Transverse colon (tissue), 4 donors: ENCODE data around the gene TTBK1. TPM values are rescaled to one million over a fixed set of nuclear protein-coding genes. Genes with fewer than 3 reads are reported as not detected.

ENCODE experiments used
- DNase-seq: peaks from one replicate; pipeline ENCODE4 v3.0.0-alpha.2; 2019
- H3K27ac ChIP-seq, 4 donors: fragments of 200-600 bp; sonication (generic); 2 replicates each; pipeline ENCODE4 v1.5.1; 2016 to 2018; ENCODE audit warnings: inconsistent platforms in 4 of 4
- H3K27me3 ChIP-seq: fragments of 200-600 bp; sonication (generic); 2 replicates; pipeline ENCODE4 v1.5.1; 2017; ENCODE audit warnings: inconsistent platforms
- H3K36me3 ChIP-seq, 4 donors: fragments of 200-600 bp; sonication (generic); 2 replicates each; pipeline ENCODE4 v1.5.1; 2017 to 2019; ENCODE audit warnings: inconsistent platforms in 4 of 4
- H3K4me1 ChIP-seq, 4 donors: fragments of 200-600 bp; sonication (generic); 2 replicates each; pipeline ENCODE4 v1.5.1; 2017 to 2020; ENCODE audit warnings: inconsistent platforms in 4 of 4
- H3K4me3 ChIP-seq, 4 donors: fragments of 200-600 bp; sonication (generic); 1 replicate in 1 of 4; 2 replicates in 3 of 4; pipeline versions ENCODE4 v1.5.1 to v1.6.1; 2017 to 2019; ENCODE audit warnings: inconsistent platforms in 4 of 4
- H3K9me3 ChIP-seq, 2 donors: fragments of 200-600 bp; sonication (generic); 2 replicates each; pipeline ENCODE4 v1.5.1; 2017 to 2019; ENCODE audit warnings: inconsistent platforms in 2 of 2
- CTCF ChIP-seq, 5 experiments: fragments of 200-600 bp in 3 of 5; fragments of 450-650 bp in 2 of 5; sonication (generic) in 3 of 5; IDR thresholded peaks; 1 replicate in 2 of 5; 2 replicates in 3 of 5; pipeline ENCODE4 v1.5.1; 2016 to 2017; ENCODE audit warnings: antibody characterized with exemption in 5 of 5, inconsistent platforms in 3 of 5, mild to moderate bottlenecking in 2 of 5, moderate library complexity in 1 of 5
- EP300 ChIP-seq: sonication (generic); formaldehyde crosslinking; IDR thresholded peaks from one replicate; pipeline ENCODE4 v1.6.1; 2017; ENCODE audit warnings: antibody characterized with exemption, low read depth
- POLR2A ChIP-seq: fragments of 450-650 bp; IDR thresholded peaks from one replicate; pipeline ENCODE4 v1.6.1; 2016; ENCODE audit warnings: antibody characterized with exemption, mild to moderate bottlenecking, moderate library complexity
- POLR2AphosphoS5 ChIP-seq, 3 donors: sonication (generic); formaldehyde crosslinking; IDR thresholded peaks; one replicate each; pipeline ENCODE4 v1.6.1; 2016; ENCODE audit warnings: antibody characterized with exemption in 3 of 3
- WGBS, 2 donors: methylation state at CpG; one replicate each; pipeline ENCODE4 v1.1.5; 2018; ENCODE audit warnings: low coverage in 1 of 2; 5-methylcytosine and 5-hydroxymethylcytosine counted together
- in situ Hi-C, 4 donors: fragments of 200-750 bp; cut with MboI; loops; one replicate each; pipeline versions ENCODE4 v1.15.0 to v1.15.1; 2017; ENCODE audit warnings: low sequenced_read_pairs in 3 of 4, low pct_ligation_motif_present in 1 of 4, low pct_unique_long_range_greater_than_20kb in 1 of 4
- intact Hi-C: fragments of 100-400 bp; cut with DNase I; formaldehyde crosslinking; loops from one replicate; pipeline ENCODE4 v1.15.1; 2023; ENCODE audit warnings: low total_unique reads
- total RNA-seq, 4 donors: library from RNA; depleted of rRNA; stranded (reverse); fragments of >200 nt; gene quantifications; one replicate each; pipeline ENCODE4 v1.1.0, GENCODE V29; 2016

TTBK1 gene
- total RNA-seq, 4 donors from 2014 or later: 0.20 to 1.1 (median 0.36) TPM

DNA sequence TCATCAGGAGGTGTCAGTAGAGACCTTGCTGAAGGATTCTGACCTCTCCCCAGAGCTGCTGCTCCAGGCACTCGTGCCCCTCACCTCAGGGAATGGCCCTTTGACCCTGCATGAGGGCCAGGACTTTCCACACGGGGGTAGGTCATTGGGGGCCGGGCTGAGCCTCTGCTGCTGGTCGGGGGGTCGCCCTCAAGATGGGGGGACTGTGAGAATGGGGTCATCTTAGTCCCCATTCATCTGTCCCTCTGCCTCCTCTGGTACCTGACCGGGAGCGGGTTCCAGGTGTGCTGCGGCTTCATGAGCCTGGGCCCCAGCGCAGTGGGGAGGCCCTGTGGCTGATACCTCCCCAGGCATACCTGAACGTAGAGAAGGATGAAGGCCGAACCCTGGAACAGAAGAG, 29.9 kb upstream of the TTBK1 start:
- Histone ChIP-seq H3K27ac (no peak overlapping the region), H3K9me3 (no peaks in the 10 kb centered on the region), H3K4me3 (no peak overlapping the region), H3K27me3 (no peaks in the 10 kb centered on the region), H3K4me1 (peaks cover 0 to 3% (median 1%) of the 10 kb centered on the region in 4 donors), H3K36me3 (peaks cover 0 to 8% (median 0%) of the 10 kb centered on the region in 4 donors)
- no peak for DNase-seq
- intact Hi-C loops: no loop called here
- TF ChIP-seq CTCF (IDR thresholded peaks at IDR 0.05) (no peak), EP300 (no peak), POLR2A (no peak), POLR2AphosphoS5 (IDR thresholded peaks at IDR 0.05) (no peak)
- in situ Hi-C loops: no loop called here
- 88% methylated on average over 11 of the region's 11 CpGs; no CpG with 5 or more reads in 1 of the 2 donors for WGBS, 2 donors

- no peak for TF ChIP-seq EP300
- no peak for TF ChIP-seq POLR2AphosphoS5 (IDR thresholded peaks at IDR 0.05)
- TF ChIP-seq CTCF (IDR thresholded peaks at IDR 0.05): no peak
- TF ChIP-seq POLR2A: no peak
- Histone ChIP-seq H3K9me3 (no peaks in the 10 kb centered on the region), H3K4me3 (no peak overlapping the region), H3K27me3 (no peaks in the 10 kb centered on the region), H3K27ac (no peak overlapping the region), H3K36me3 (peaks cover 0 to 8% (median 0%) of the 10 kb centered on the region in 4 donors), H3K4me1 (peaks cover 0 to 3% (median 1%) of the 10 kb centered on the region in 4 donors)
- DNase-seq: no peak
- WGBS, 2 donors: 94 to 100% methylated on average over 1 to 7 of the region's 8 CpGs
- in situ Hi-C loops: no loop called here
- intact Hi-C loops: no loop called here
These were observed 28.2 kb upstream of the TTBK1 start for GRCh38 chr6:43215066-43215465.

DNA sequence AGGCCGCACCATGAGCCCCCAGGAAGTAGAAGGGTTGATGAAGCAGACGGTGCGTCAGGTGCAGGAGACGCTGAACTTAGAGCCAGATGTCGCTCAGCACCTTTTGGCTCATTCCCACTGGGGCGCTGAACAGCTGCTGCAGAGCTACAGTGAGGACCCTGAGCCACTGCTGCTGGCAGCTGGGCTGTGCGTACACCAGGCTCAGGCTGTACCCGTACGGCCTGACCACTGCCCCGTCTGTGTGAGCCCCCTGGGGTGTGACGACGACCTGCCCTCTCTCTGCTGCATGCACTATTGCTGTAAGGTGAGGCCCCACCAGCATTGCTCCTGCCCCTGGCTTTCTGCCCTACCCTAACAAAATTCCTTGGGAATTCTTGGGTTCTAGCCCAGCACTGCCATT, 27.1 kb upstream of the TTBK1 start:
- H3K9me3 ChIP-seq: no peaks in the 10 kb centered on the region
- H3K4me3 ChIP-seq: no peak overlapping the region
- intact Hi-C loops (no loop called here), in situ Hi-C loops (no loop called here)
- H3K27me3 ChIP-seq: no peaks in the 10 kb centered on the region
- no peak for DNase-seq
- peaks cover 0 to 3% (median 1%) of the 10 kb centered on the region in 4 donors for H3K4me1 ChIP-seq
- H3K27ac ChIP-seq: no peak overlapping the region
- TF ChIP-seq POLR2AphosphoS5 (IDR thresholded peaks at IDR 0.05) (no peak), POLR2A (no peak), EP300 (no peak), CTCF (IDR thresholded peaks at IDR 0.05) (no peak)
- H3K36me3 ChIP-seq: peaks cover 0 to 8% (median 0%) of the 10 kb centered on the region in 4 donors
- WGBS, 2 donors: 90% methylated on average over 12 of the region's 12 CpGs; no CpG with 5 or more reads in 1 of the 2 donors

DNA sequence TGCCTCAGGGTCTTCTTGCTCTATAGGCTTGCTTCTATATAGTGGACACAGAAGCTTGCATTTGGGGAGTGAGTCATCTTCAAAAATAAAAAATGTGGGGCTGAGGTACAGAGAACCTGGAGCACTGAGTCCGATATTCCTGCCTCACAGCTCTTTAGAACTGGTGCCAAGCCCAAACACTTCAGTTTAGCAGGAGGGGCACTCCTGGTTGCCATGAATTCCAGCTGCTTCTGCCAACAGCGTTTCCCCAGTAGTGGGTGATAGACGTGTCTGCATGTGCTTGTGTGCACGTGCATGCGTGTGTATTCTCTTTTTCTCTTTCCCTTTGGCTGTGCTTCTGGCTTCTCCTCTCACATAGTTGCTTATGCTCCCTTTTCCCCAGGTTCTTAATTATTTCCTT, 25.9 kb upstream of the TTBK1 start:
- no peak overlapping the region for H3K27ac ChIP-seq
- peaks cover 0 to 8% (median 0%) of the 10 kb centered on the region in 4 donors for H3K36me3 ChIP-seq
- no peak for DNase-seq
- WGBS, 2 donors: 85 to 93% methylated on average over 4 to 5 of the region's 5 CpGs
- H3K4me3 ChIP-seq: no peak overlapping the region
- TF ChIP-seq POLR2AphosphoS5 (IDR thresholded peaks at IDR 0.05): no peak
- TF ChIP-seq POLR2A: no peak
- TF ChIP-seq EP300: no peak
- TF ChIP-seq CTCF (IDR thresholded peaks at IDR 0.05): no peak
- intact Hi-C loops (no loop called here), in situ Hi-C loops (no loop called here)
- H3K9me3 ChIP-seq: no peaks in the 10 kb centered on the region
- H3K4me1 ChIP-seq: no peaks in the 10 kb centered on the region
- H3K27me3 ChIP-seq: no peaks in the 10 kb centered on the region
